ENCODE measurements around the gene ATG4A. TPM values are rescaled to one million over a fixed set of nuclear protein-coding genes. Genes with fewer than 3 reads are reported as not detected.
A peak's percentile ranks its signal among the peaks of the same experiment; 100 is the strongest.

ATG4A gene
- polyA plus RNA-seq, 1 of the 3 experiments (the other 2 are of a cell fraction), result 4.1 TPM

DNA sequence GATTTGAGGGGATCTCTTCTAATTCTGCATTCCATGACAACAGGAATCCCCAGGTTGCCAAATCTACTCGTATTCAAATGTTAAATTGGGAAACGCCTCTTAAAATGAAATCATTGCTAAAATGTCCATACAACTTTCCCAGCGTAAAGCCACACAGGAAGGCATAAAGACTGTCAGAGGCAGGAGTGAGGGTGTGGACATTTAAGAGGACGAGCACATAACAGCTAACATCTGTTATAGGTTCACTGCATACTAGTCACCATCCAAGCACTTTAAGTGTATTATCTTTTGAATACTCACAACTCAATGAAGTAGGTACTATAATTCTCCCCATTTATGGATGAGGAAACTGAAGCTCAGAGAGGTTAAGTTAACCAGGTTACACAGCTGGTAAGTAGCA is 35.6 kb downstream of the ATG4A start (continued):
- TF ChIP-seq, protein P1, sequence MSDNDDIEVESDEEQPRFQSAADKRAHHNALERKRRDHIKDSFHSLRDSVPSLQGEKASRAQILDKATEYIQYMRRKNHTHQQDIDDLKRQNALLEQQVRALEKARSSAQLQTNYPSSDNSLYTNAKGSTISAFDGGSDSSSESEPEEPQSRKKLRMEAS (IDR thresholded peaks at IDR 0.05; ENCODE audit: low read depth), result no peak
- no peak for TF ChIP-seq NFIC (IDR thresholded peaks at IDR 0.05; ENCODE audit: borderline replicate concordance)

DNA sequence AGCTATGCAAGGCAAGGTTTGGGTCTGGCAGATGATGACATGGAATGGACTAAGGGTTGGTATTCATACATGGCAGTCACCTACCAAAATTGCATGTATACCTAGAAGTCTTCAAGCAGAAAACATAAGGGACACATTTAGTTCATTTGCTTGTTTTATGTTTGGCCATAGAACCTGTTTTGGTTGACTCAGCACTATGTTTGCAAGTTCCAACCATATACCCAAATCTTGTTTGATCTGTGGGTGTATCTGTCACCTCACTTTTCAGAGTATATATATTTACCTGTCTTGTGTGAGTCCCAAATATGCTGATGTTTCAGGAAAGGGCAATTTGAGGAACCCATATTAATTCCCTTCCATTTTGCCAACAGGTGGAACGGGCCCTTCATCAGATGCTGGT is 39.3 kb downstream of the ATG4A start:
- Histone ChIP-seq H3F3A (replicated peaks; ENCODE audit: insufficient read depth) (no peaks in the 10 kb centered on the region), H3K9me3 (no peaks in the 10 kb centered on the region), H3K9me2 (no peaks in the 10 kb centered on the region), H3K4me3 (ENCODE audit: low read depth in 2 of 2, low read length in 1 of 2) (no peak overlapping the region), H3K4me1 (ENCODE audit: control insufficient read depth in 1 of 2, insufficient read depth in 2 of 2, low read depth in 1 of 2, low read length in 1 of 2) (no peaks in the 10 kb centered on the region), H3K9ac (no peak overlapping the region), H2AFZ (ENCODE audit: low read depth) (no peak overlapping the region), H4K20me1 (ENCODE audit: insufficient read depth) (no peaks in the 10 kb centered on the region), H3K4me2 (no peak overlapping the region), H3K27ac (ENCODE audit: low read depth in 2 of 2, low read length in 1 of 2) (peak overlapping the region in 1 of 2 experiments; percentile 24; a peak in 1 of 4 replicates), H3K36me3 (replicated peaks in 1 of 2; ENCODE audit: control insufficient read depth in 1 of 2, insufficient read depth in 2 of 2, low read length in 1 of 2) (no peaks in the 10 kb centered on the region), H3K79me2 (ENCODE audit: insufficient read depth) (no peaks in the 10 kb centered on the region), H3K27me3 (ENCODE audit: insufficient read depth) (no peaks in the 10 kb centered on the region)
- DNase-seq, result no peak
- ChIA-PET CTCF (no interaction called here), POLR2A (no interaction called here)
- TF ChIP-seq, protein P2, sequence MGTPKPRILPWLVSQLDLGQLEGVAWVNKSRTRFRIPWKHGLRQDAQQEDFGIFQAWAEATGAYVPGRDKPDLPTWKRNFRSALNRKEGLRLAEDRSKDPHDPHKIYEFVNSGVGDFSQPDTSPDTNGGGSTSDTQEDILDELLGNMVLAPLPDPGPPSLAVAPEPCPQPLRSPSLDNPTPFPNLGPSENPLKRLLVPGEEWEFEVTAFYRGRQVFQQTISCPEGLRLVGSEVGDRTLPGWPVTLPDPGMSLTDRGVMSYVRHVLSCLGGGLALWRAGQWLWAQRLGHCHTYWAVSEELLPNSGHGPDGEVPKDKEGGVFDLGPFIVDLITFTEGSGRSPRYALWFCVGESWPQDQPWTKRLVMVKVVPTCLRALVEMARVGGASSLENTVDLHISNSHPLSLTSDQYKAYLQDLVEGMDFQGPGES (IDR thresholded peaks at IDR 0.05; ENCODE audit: low read depth, low read length), result no peak
- TF ChIP-seq, protein P3, sequence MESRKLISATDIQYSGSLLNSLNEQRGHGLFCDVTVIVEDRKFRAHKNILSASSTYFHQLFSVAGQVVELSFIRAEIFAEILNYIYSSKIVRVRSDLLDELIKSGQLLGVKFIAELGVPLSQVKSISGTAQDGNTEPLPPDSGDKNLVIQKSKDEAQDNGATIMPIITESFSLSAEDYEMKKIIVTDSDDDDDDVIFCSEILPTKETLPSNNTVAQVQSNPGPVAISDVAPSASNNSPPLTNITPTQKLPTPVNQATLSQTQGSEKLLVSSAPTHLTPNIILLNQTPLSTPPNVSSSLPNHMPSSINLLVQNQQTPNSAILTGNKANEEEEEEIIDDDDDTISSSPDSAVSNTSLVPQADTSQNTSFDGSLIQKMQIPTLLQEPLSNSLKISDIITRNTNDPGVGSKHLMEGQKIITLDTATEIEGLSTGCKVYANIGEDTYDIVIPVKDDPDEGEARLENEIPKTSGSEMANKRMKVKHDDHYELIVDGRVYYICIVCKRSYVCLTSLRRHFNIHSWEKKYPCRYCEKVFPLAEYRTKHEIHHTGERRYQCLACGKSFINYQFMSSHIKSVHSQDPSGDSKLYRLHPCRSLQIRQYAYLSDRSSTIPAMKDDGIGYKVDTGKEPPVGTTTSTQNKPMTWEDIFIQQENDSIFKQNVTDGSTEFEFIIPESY (IDR thresholded peaks at IDR 0.05; ENCODE audit: borderline replicate concordance, low read depth), result no peak
- TF ChIP-seq RCOR1 (IDR thresholded peaks at IDR 0.05; ENCODE audit: low read length), result no peak
- 42% methylated on average over 1 of the region's 1 CpG for WGBS (ENCODE audit: low lambda C conversion rate)

DNA sequence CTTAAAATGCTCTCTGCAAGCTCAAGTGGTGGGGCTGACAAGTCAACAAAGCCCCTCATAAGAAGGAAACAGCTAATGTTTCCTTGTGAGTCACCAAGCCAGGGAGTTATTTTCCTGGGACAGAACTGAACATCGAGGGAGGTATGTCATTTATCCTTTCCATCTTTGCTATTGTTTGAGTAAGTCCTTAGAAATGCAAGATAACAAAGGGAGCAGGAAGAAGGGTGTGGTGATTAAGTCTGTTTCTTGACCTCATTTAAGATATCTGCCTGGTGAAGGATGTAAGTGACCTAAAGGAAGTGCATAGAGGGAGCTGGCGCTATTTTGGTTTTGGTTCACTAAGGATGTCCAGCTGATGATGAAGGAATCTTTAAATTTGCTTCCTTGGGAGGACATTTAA is 39.9 kb downstream of the ATG4A start:
- WGBS (ENCODE audit: low lambda C conversion rate), result 20% methylated on average over 2 of the region's 2 CpGs
- Histone ChIP-seq H3K27ac (ENCODE audit: low read depth in 2 of 2, low read length in 1 of 2) (peak overlapping the region in 1 of 2 experiments; percentile 24; a peak in 2 of 4 replicates), H3K9me3 (no peaks in the 10 kb centered on the region), H3K9ac (no peak overlapping the region), H3K4me2 (no peak overlapping the region), H3K4me3 (ENCODE audit: low read depth in 2 of 2, low read length in 1 of 2) (no peak overlapping the region), H3K79me2 (ENCODE audit: insufficient read depth) (no peaks in the 10 kb centered on the region), H3K4me1 (ENCODE audit: control insufficient read depth in 1 of 2, insufficient read depth in 2 of 2, low read depth in 1 of 2, low read length in 1 of 2) (no peaks in the 10 kb centered on the region), H3K27me3 (ENCODE audit: insufficient read depth) (no peaks in the 10 kb centered on the region), H4K20me1 (ENCODE audit: insufficient read depth) (no peaks in the 10 kb centered on the region), H3F3A (replicated peaks; ENCODE audit: insufficient read depth) (no peaks in the 10 kb centered on the region), H3K36me3 (replicated peaks in 1 of 2; ENCODE audit: control insufficient read depth in 1 of 2, insufficient read depth in 2 of 2, low read length in 1 of 2) (no peaks in the 10 kb centered on the region), H2AFZ (ENCODE audit: low read depth) (no peak overlapping the region), H3K9me2 (no peaks in the 10 kb centered on the region)
- CTCF ChIA-PET, result no interaction called here
- DNase-seq, result no peak
- POLR2A ChIA-PET, result no interaction called here
- TF ChIP-seq RAD21 (IDR thresholded peaks at IDR 0.05; ENCODE audit: low read length) (no peak), RCOR1 (IDR thresholded peaks at IDR 0.05; ENCODE audit: low read length) (no peak), JUND (IDR thresholded peaks at IDR 0.05) (0 out of 2 replicates have a peak, but pooled peaks have one; percentile 12)
